ENCODE data around the gene CPNE9.

Gene CPNE9

GRCh38 chr3:9695746-9696145 lies 7.9 kb upstream of the CPNE9 start:
- ChIA-PET POLR2A (no interaction called here), CTCF (no interaction called here)
- no peak for DNase-seq (ENCODE audit: extremely low spot score)
- no peak for TF ChIP-seq PKNOX1 (IDR thresholded peaks at IDR 0.05)
- TF ChIP-seq ARNT (IDR thresholded peaks at IDR 0.05): no peak
- no peak for TF ChIP-seq CTBP1 (IDR thresholded peaks at IDR 0.05; ENCODE audit: borderline replicate concordance)
- TF ChIP-seq ELF4 (IDR thresholded peaks at IDR 0.05): no peak
- TF ChIP-seq L3MBTL2 (conservative IDR thresholded peaks at IDR 0.05): no peak
- TF ChIP-seq HDGF (IDR thresholded peaks at IDR 0.05; ENCODE audit: borderline replicate concordance): no peak
- no peak for TF ChIP-seq FOXA1 (IDR thresholded peaks at IDR 0.05)
- TF ChIP-seq TARDBP (IDR thresholded peaks at IDR 0.05): no peak
- TF ChIP-seq SUZ12 (IDR thresholded peaks at IDR 0.05): no peak

GRCh38 chr3:9696480-9697220 lies 7.0 kb upstream of the CPNE9 start:
- ChIA-PET POLR2A (no interaction called here), CTCF (interaction anchor here (0.7 kb wide), 1 partner anchor 8 kb away, joined by 3 read pairs; no protein-coding TSS in a partner anchor)
- TF ChIP-seq SUZ12 (IDR thresholded peaks at IDR 0.05) (no peak), PKNOX1 (IDR thresholded peaks at IDR 0.05) (no peak), NFRKB (IDR thresholded peaks at IDR 0.05) (no peak), ARNT (IDR thresholded peaks at IDR 0.05) (no peak), BHLHE40 (IDR thresholded peaks at IDR 0.05; ENCODE audit: borderline replicate concordance) (no peak), HDGF (IDR thresholded peaks at IDR 0.05; ENCODE audit: borderline replicate concordance) (no peak)
- DNase-seq (ENCODE audit: extremely low spot score): no peak

- DNase-seq (ENCODE audit: extremely low spot score): no peak
- ChIA-PET POLR2A (no interaction called here), CTCF (no interaction called here)
- TF ChIP-seq FOXA1 (IDR thresholded peaks at IDR 0.05) (no peak), HDGF (IDR thresholded peaks at IDR 0.05; ENCODE audit: borderline replicate concordance) (no peak), ARNT (IDR thresholded peaks at IDR 0.05) (no peak), BHLHE40 (IDR thresholded peaks at IDR 0.05; ENCODE audit: borderline replicate concordance) (no peak), LEF1 (IDR thresholded peaks at IDR 0.05; ENCODE audit: borderline replicate concordance) (no peak), SP1 (IDR thresholded peaks at IDR 0.05) (no peak), ZNF384 (IDR thresholded peaks at IDR 0.05) (no peak), PKNOX1 (IDR thresholded peaks at IDR 0.05) (no peak)
Measured at GRCh38 chr3:9697892-9698291, 5.7 kb upstream of the CPNE9 start.

- CTCF ChIA-PET: no interaction called here
- TF ChIP-seq LEF1 (IDR thresholded peaks at IDR 0.05; ENCODE audit: borderline replicate concordance): no peak
- TF ChIP-seq SP1 (IDR thresholded peaks at IDR 0.05): no peak
- TF ChIP-seq ELF4 (IDR thresholded peaks at IDR 0.05): no peak
- no peak for TF ChIP-seq HDGF (IDR thresholded peaks at IDR 0.05; ENCODE audit: borderline replicate concordance)
- no peak for TF ChIP-seq SUZ12 (IDR thresholded peaks at IDR 0.05)
- TF ChIP-seq ARNT (IDR thresholded peaks at IDR 0.05): no peak
- no peak for TF ChIP-seq FOXM1 (IDR thresholded peaks at IDR 0.05; ENCODE audit: borderline replicate concordance)
- TF ChIP-seq FOXA1 (IDR thresholded peaks at IDR 0.05): no peak
- no peak for TF ChIP-seq FOXK2 (IDR thresholded peaks at IDR 0.05)
- TF ChIP-seq ZNF384 (IDR thresholded peaks at IDR 0.05): no peak
- TF ChIP-seq TARDBP (IDR thresholded peaks at IDR 0.05): no peak
- TF ChIP-seq NFRKB (IDR thresholded peaks at IDR 0.05): no peak
- TF ChIP-seq BHLHE40 (IDR thresholded peaks at IDR 0.05; ENCODE audit: borderline replicate concordance): no peak
- TF ChIP-seq PKNOX1 (IDR thresholded peaks at IDR 0.05): no peak
- no peak for TF ChIP-seq CTBP1 (IDR thresholded peaks at IDR 0.05; ENCODE audit: borderline replicate concordance)
- TF ChIP-seq L3MBTL2 (conservative IDR thresholded peaks at IDR 0.05): no peak
- POLR2A ChIA-PET: no interaction called here
- no peak for DNase-seq (ENCODE audit: extremely low spot score)
Measured at GRCh38 chr3:9698293-9698692, 5.3 kb upstream of the CPNE9 start.

- no peak for TF ChIP-seq FOXM1 (IDR thresholded peaks at IDR 0.05; ENCODE audit: borderline replicate concordance)
- no peak for TF ChIP-seq TARDBP (IDR thresholded peaks at IDR 0.05)
- no peak for TF ChIP-seq ELF4 (IDR thresholded peaks at IDR 0.05)
- TF ChIP-seq FOXA1 (IDR thresholded peaks at IDR 0.05): no peak
- no peak for TF ChIP-seq SUZ12 (IDR thresholded peaks at IDR 0.05)
- TF ChIP-seq NFRKB (IDR thresholded peaks at IDR 0.05): no peak
- no peak for TF ChIP-seq SP1 (IDR thresholded peaks at IDR 0.05)
- TF ChIP-seq PKNOX1 (IDR thresholded peaks at IDR 0.05): no peak
- no peak for TF ChIP-seq FOXK2 (IDR thresholded peaks at IDR 0.05)
- no peak for TF ChIP-seq HDGF (IDR thresholded peaks at IDR 0.05; ENCODE audit: borderline replicate concordance)
- no peak for TF ChIP-seq CTBP1 (IDR thresholded peaks at IDR 0.05; ENCODE audit: borderline replicate concordance)
- CTCF ChIA-PET: no interaction called here
- POLR2A ChIA-PET: no interaction called here
- DNase-seq (ENCODE audit: extremely low spot score): no peak
Measured at GRCh38 chr3:9700536-9700935, 3.1 kb upstream of the CPNE9 start.
